ENCODE results near the gene COPRS.
A peak's percentile ranks its signal among the peaks of the same experiment; 100 is the strongest.
"Not testable (repeated sequence)": the region's sequence is repeated elsewhere in the genome, so short reads cannot be mapped to it uniquely, and the experiment has no call there.

Gene COPRS

GRCh38 chr17:31815212-31815730 lies 43.8 kb downstream of the COPRS start:
- peak in 1 of 10 donors; percentile 3 for DNase-seq
- intact Hi-C loops (cut with DNase I), result no loop called here

- DNase-seq, result no peak
- intact Hi-C loops (cut with DNase I), result no loop called here
Observed at GRCh38 chr17:31811101-31811500, 47.9 kb downstream of the COPRS start.

- DNase-seq, result peak in 1 of 10 donors; percentile 5
Observed at GRCh38 chr17:31809876-31810275, 49.2 kb downstream of the COPRS start.

GRCh38 chr17:31808521-31809050 lies 50.5 kb downstream of the COPRS start:
- DNase-seq, result peak in 1 of 10 donors; percentile 22
- intact Hi-C loops (cut with DNase I), result no loop called here

More at GRCh38 chr17:31809876-31810275, 49.2 kb downstream of the COPRS start:
- intact Hi-C loops (cut with DNase I), result not testable (repeated sequence)

- intact Hi-C loops (cut with DNase I), result no loop called here
- DNase-seq, result no peak
Observed at GRCh38 chr17:31807846-31808245, 51.2 kb downstream of the COPRS start.

GRCh38 chr17:31806921-31807320 lies 52.1 kb downstream of the COPRS start:
- DNase-seq, result peak in 1 of 10 donors; percentile 0
- intact Hi-C loops (cut with DNase I), result no loop called here

- intact Hi-C loops (cut with DNase I), result no loop called here
- peak in 2 of 10 donors; percentile 36 to 46 for DNase-seq
Observed at GRCh38 chr17:31803494-31804213, 55.4 kb downstream of the COPRS start.

- intact Hi-C loops (cut with DNase I), result no loop called here
- DNase-seq, result peak in 2 of 10 donors; percentile 34 to 72
Observed at GRCh38 chr17:31802502-31802901, 56.5 kb downstream of the COPRS start.

Data from posterior cingulate gyrus (tissue), 11 donors.